SK-N-SH (cell line): ENCODE measurements around the gene MECP2. TPM values are rescaled to one million over a fixed set of nuclear protein-coding genes. Genes with fewer than 3 reads are reported as not detected.

Source experiments
- CTCF ChIA-PET: fragments of 300-600, 350-600 bp; formaldehyde crosslinking; extraction: SDS; loops from one replicate; lab custom pipeline; 2021; lab: Yijun Ruan, JAX
- POLR2A ChIA-PET: fragments of 350-600 bp; sonication (Branson Sonifier 250); formaldehyde crosslinking; extraction: SDS; loops from one replicate; lab custom pipeline; 2020; ENCODE audit warnings: antibody characterized with exemption, inconsistent platforms; lab: Yijun Ruan, JAX
- DNase-seq: peaks from one replicate; pipeline ENCODE4 v3.0.0; 2012
- H2AFZ ChIP-seq: fragments of 200-600 bp; sonication (generic); 2 replicates; pipeline ENCODE4 v1.8.1; 2016; ENCODE audit warnings: antibody characterized with exemption, mild to moderate bottlenecking, low read depth
- H3F3A ChIP-seq: fragments of 200-600 bp; sonication (generic); replicated peaks from 2 replicates; pipeline ENCODE3; 2016; ENCODE audit warnings: antibody characterized with exemption, mild to moderate bottlenecking; ENCODE audit not compliant: insufficient read depth
- H3K27ac ChIP-seq, 2 experiments: fragments of 200-500 bp in 1 of 2; fragments of 200-600 bp in 1 of 2; sonication (Bioruptor generic) in 1 of 2; sonication (generic), shearing (Covaris generic) in 1 of 2; 2 replicates each; pipeline versions ENCODE4 v1.5.1 to v1.6.1; 2014 to 2016; ENCODE audit warnings: low read depth in 2 of 2, inconsistent platforms in 1 of 2, low read length in 1 of 2, mild to moderate bottlenecking in 1 of 2, mixed read lengths in 1 of 2
- H3K27me3 ChIP-seq: fragments of 200-600 bp; sonication (generic), shearing (Covaris generic); 2 replicates; pipeline ENCODE4 v1.6.1; 2016; ENCODE audit warnings: mixed run types; ENCODE audit not compliant: insufficient read depth
- H3K36me3 ChIP-seq, 2 experiments: fragments of 200-500 bp in 1 of 2; fragments of 200-600 bp in 1 of 2; sonication (Bioruptor generic) in 1 of 2; sonication (generic) in 1 of 2; replicated peaks in 1 of 2; 2 replicates each; pipeline versions ENCODE3 to v1.5.1; 2014 to 2016; ENCODE audit warnings: low read length in 1 of 2, mild to moderate bottlenecking in 1 of 2; ENCODE audit not compliant: insufficient read depth in 2 of 2, control insufficient read depth in 1 of 2
- H3K4me1 ChIP-seq, 2 experiments: fragments of 200-500 bp in 1 of 2; fragments of 200-600 bp in 1 of 2; sonication (Bioruptor generic) in 1 of 2; sonication (generic), shearing (Covaris generic) in 1 of 2; 2 replicates each; pipeline versions ENCODE4 v1.5.1 to v1.6.1; 2014 to 2016; ENCODE audit warnings: low read depth in 1 of 2, low read length in 1 of 2, mixed run types in 1 of 2; ENCODE audit not compliant: insufficient read depth in 2 of 2, control insufficient read depth in 1 of 2
- H3K4me2 ChIP-seq: fragments of 200-600 bp; sonication (generic), shearing (Covaris generic); 2 replicates; pipeline ENCODE4 v1.6.1; 2017; ENCODE audit warnings: mixed run types
- H3K4me3 ChIP-seq, 2 experiments: fragments of 200-500 bp in 1 of 2; fragments of 200-600 bp in 1 of 2; sonication (Bioruptor generic) in 1 of 2; sonication (generic), shearing (Covaris generic) in 1 of 2; 2 replicates each; pipeline versions ENCODE4 v1.5.1 to v1.8.1; 2014 to 2016; ENCODE audit warnings: low read depth in 2 of 2, inconsistent platforms in 1 of 2, low read length in 1 of 2, mild to moderate bottlenecking in 1 of 2, mixed read lengths in 1 of 2, moderate library complexity in 1 of 2
- H3K79me2 ChIP-seq: fragments of 200-600 bp; sonication (generic); 2 replicates; pipeline ENCODE4 v1.8.1; 2017; ENCODE audit warnings: mild to moderate bottlenecking; ENCODE audit not compliant: insufficient read depth
- H3K9ac ChIP-seq: fragments of 200-600 bp; sonication (generic); 2 replicates; pipeline ENCODE4 v1.6.1; 2017; ENCODE audit warnings: mixed run types
- H3K9me2 ChIP-seq: fragments of 200-600 bp; sonication (generic); 2 replicates; pipeline ENCODE4 v1.6.1; 2017; ENCODE audit warnings: mixed run types
- H3K9me3 ChIP-seq: fragments of 200-600 bp; sonication (generic); 2 replicates; pipeline ENCODE4 v1.6.1; 2017; ENCODE audit warnings: mixed run types, mild to moderate bottlenecking, moderate library complexity
- H4K20me1 ChIP-seq: fragments of 200-600 bp; sonication (generic); 2 replicates; pipeline ENCODE4 v1.6.1; 2017; ENCODE audit warnings: mild to moderate bottlenecking, mixed run types; ENCODE audit not compliant: insufficient read depth
- EZH2phosphoT487 ChIP-seq: fragments of 200-600 bp; sonication (generic); IDR thresholded peaks from 2 replicates; pipeline ENCODE4 v1.6.1; 2017; ENCODE audit warnings: low read depth, mixed run types, mild to moderate bottlenecking, antibody characterized with exemption, moderate library complexity, borderline replicate concordance
- FOXJ3 ChIP-seq: sonication (generic); formaldehyde crosslinking; IDR thresholded peaks from 2 replicates; pipeline ENCODE4 v1.5.1; 2020; ENCODE audit warnings: mild to moderate bottlenecking, missing genetic modification reagents
- FOXM1 ChIP-seq: IDR thresholded peaks from 2 replicates; pipeline ENCODE4 v1.4.0; 2012; ENCODE audit warnings: low read depth, mild to moderate bottlenecking
- GABPA ChIP-seq: IDR thresholded peaks from 2 replicates; pipeline ENCODE4 v1.4.0; 2012; ENCODE audit warnings: low read depth, mild to moderate bottlenecking
- IRF3 ChIP-seq: fragments of 150-350 bp; IDR thresholded peaks from 2 replicates; pipeline ENCODE4 v1.6.1; 2016; ENCODE audit warnings: mild to moderate bottlenecking, low read depth, low read length
- JUND ChIP-seq: IDR thresholded peaks from 2 replicates; pipeline ENCODE4 v1.4.0; 2012
- MEF2A ChIP-seq: IDR thresholded peaks from 2 replicates; pipeline ENCODE4 v1.4.0; 2012; ENCODE audit warnings: low read depth, borderline replicate concordance
- NFIC ChIP-seq: IDR thresholded peaks from 2 replicates; pipeline ENCODE4 v1.4.0; 2012; ENCODE audit warnings: borderline replicate concordance
- REST ChIP-seq: IDR thresholded peaks from 2 replicates; pipeline ENCODE4 v1.6.1; 2012; ENCODE audit warnings: mild to moderate bottlenecking, low read depth, low read length, moderate library complexity
- TEAD4 ChIP-seq: IDR thresholded peaks from 2 replicates; pipeline ENCODE4 v1.4.0; 2012; ENCODE audit warnings: mild to moderate bottlenecking, borderline replicate concordance; ENCODE audit not compliant: insufficient read depth
- WGBS: methylation state at CpG from one replicate; pipeline ENCODE4 v1.1.6; 2017; ENCODE audit warnings: low lambda C conversion rate; 5-methylcytosine and 5-hydroxymethylcytosine counted together
- polyA plus RNA-seq, 3 experiments: library from polyadenylated mRNA; depleted of rRNA; stranded (reverse); fragments of >200 nt; gene quantifications; 2 replicates each; pipeline ENCODE4 v1.2.3, GENCODE V29; 2012
- TF ChIP-seq, protein P1 (sequence below): IDR thresholded peaks from 2 replicates; pipeline ENCODE4 v1.4.0; 2012; ENCODE audit warnings: low read depth
- TF ChIP-seq, protein P2 (sequence below): IDR thresholded peaks from 2 replicates; pipeline ENCODE4; 2012

MECP2 gene
- polyA plus RNA-seq, 1 of the 3 experiments (the other 2 are of a cell fraction) = 8.2 TPM

DNA sequence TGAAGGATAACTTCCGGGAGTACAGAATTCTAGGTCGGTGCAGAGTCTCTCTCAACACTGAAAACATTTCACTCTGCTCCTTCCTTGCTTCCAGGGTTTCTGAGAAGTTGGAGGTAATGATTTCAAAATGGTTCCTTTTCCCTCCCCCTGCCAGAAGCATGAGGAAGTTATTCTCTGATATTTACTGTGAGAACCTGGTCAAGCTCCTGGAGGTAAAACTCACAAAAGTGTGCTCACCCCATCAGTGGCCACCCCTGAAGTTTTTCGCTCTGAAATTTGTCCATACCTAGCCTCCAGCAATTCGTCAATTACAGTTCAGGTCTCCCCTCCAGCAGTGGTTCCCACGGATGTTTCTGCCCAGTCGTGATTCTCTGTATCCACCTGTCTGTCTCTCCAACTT lies 16.2 kb upstream of the MECP2 start:
- no peaks in the 10 kb centered on the region for H4K20me1 ChIP-seq

More for the DNA sequence above, 16.2 kb upstream of the MECP2 start:
- Histone ChIP-seq H3K27me3 (peaks cover 24% of the 10 kb centered on the region; the same call in 1 of the 2 replicates), H3K79me2 (no peaks in the 10 kb centered on the region), H3K4me3 (no peak overlapping the region), H3K9me2 (no peaks in the 10 kb centered on the region), H2AFZ (no peak overlapping the region), H3F3A (no peaks in the 10 kb centered on the region), H3K36me3 (no peaks in the 10 kb centered on the region), H3K9ac (no peak overlapping the region), H3K27ac (no peak overlapping the region), H3K9me3 (no peaks in the 10 kb centered on the region), H3K4me2 (no peak overlapping the region), H3K4me1 (peaks cover 0 to 8% of the 10 kb centered on the region in 2 experiments; a peak in 1 of 4 replicates)
- no peak for TF ChIP-seq TEAD4
- no peak for TF ChIP-seq JUND
- no peak for TF ChIP-seq FOXM1
- TF ChIP-seq FOXJ3 (CRISPR knock-in tag) = no peak
- TF ChIP-seq, protein P1, sequence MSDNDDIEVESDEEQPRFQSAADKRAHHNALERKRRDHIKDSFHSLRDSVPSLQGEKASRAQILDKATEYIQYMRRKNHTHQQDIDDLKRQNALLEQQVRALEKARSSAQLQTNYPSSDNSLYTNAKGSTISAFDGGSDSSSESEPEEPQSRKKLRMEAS = no peak
- TF ChIP-seq GABPA = no peak
- TF ChIP-seq, protein P2, sequence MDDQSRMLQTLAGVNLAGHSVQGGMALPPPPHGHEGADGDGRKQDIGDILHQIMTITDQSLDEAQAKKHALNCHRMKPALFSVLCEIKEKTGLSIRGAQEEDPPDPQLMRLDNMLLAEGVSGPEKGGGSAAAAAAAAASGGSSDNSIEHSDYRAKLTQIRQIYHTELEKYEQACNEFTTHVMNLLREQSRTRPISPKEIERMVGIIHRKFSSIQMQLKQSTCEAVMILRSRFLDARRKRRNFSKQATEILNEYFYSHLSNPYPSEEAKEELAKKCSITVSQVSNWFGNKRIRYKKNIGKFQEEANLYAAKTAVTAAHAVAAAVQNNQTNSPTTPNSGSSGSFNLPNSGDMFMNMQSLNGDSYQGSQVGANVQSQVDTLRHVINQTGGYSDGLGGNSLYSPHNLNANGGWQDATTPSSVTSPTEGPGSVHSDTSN = no peak
- TF ChIP-seq EZH2phosphoT487 = no peak
- no peak for TF ChIP-seq IRF3
- TF ChIP-seq MEF2A = no peak
- TF ChIP-seq REST = no peak
- TF ChIP-seq NFIC = no peak
- ChIA-PET POLR2A (no interaction called here), CTCF (no interaction called here)
- WGBS = 34% methylated on average over 6 of the region's 6 CpGs
- DNase-seq = no peak
